ENCODE results near the gene DNASE1. TPM values are rescaled to one million over a fixed set of nuclear protein-coding genes. Genes with fewer than 3 reads are reported as not detected.

Gene DNASE1
- total RNA-seq, 1 donor from 2014 or later: 16.2 TPM

DNA sequence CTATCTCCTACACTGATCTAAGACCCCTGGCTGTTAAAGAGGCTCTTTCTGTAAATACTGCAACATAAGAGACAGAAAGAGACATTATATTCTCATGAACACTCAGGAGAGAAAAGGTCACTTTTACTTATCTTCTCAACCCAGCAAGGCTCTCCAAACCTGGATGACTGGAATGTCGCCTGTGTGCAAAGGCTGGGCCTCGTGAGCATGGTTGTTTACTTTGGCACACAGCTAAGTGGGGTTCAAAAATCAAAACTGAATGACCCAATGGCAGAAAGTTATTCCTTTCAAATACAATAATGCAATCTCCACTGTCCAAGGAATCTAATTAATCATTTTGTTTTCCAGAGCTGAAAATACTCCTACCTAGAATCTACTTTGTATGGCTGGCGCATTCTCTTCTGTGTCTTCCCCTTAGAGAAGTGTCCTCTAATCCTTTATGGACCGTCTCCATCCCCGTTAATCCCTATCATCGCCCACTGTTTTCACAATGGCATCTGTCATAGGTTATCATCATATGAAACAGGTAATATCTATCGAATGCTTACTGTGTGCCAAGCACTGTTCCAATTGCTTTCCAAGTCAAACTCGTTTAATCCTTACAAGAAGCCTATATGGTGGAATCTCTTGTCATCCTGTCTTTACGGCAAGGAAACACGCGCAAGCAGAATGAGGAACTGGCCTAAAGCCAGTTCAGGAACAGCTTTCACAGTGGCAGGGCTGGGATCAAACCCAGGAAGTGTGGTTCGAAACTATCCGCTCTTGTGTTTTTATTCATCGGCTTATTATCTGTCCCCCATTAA, 44.4 kb upstream of the DNASE1 start:
- H3K4me3 ChIP-seq (ENCODE audit: insufficient read depth, low read depth, low read length): peak overlapping the region; percentile 95
- no peak for DNase-seq (ENCODE audit: low read depth)
- TF ChIP-seq, protein P1, sequence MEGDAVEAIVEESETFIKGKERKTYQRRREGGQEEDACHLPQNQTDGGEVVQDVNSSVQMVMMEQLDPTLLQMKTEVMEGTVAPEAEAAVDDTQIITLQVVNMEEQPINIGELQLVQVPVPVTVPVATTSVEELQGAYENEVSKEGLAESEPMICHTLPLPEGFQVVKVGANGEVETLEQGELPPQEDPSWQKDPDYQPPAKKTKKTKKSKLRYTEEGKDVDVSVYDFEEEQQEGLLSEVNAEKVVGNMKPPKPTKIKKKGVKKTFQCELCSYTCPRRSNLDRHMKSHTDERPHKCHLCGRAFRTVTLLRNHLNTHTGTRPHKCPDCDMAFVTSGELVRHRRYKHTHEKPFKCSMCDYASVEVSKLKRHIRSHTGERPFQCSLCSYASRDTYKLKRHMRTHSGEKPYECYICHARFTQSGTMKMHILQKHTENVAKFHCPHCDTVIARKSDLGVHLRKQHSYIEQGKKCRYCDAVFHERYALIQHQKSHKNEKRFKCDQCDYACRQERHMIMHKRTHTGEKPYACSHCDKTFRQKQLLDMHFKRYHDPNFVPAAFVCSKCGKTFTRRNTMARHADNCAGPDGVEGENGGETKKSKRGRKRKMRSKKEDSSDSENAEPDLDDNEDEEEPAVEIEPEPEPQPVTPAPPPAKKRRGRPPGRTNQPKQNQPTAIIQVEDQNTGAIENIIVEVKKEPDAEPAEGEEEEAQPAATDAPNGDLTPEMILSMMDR (IDR thresholded peaks at IDR 0.05; ENCODE audit: insufficient read depth, low read depth, low read length): no peak
- TF ChIP-seq EZH2 (IDR thresholded peaks at IDR 0.05; ENCODE audit: insufficient read depth, low read length): no peak
- H3K27me3 Mint-ChIP-seq (ENCODE audit: low read depth, unreplicated experiment): no peaks in the 10 kb centered on the region
- FAIRE-seq: no peak
- H3K27me3 ChIP-seq (ENCODE audit: insufficient read depth, low read length): no peaks in the 10 kb centered on the region
- H3K4me1 ChIP-seq (ENCODE audit: insufficient read depth, low read length): peaks cover 8% of the 10 kb centered on the region
- H3K27ac Mint-ChIP-seq (ENCODE audit: unreplicated experiment): no peak overlapping the region
- H3K4me2 ChIP-seq (ENCODE audit: low read length): peak overlapping the region; percentile 88
- peak overlapping the region; percentile 89 for H3K4me3 Mint-ChIP-seq (ENCODE audit: unreplicated experiment)
- H3K79me2 ChIP-seq (ENCODE audit: insufficient read depth, low read length): peaks cover 36% of the 10 kb centered on the region
- no peak overlapping the region for H2AFZ ChIP-seq (ENCODE audit: low read depth, low read length)
- no peaks in the 10 kb centered on the region for H3K9me3 Mint-ChIP-seq (ENCODE audit: unreplicated experiment)
- peak overlapping the region; percentile 95 for H3K9ac ChIP-seq (ENCODE audit: low read length)
- peaks cover 7% of the 10 kb centered on the region for H3K36me3 Mint-ChIP-seq (ENCODE audit: low read depth, unreplicated experiment)
- no peaks in the 10 kb centered on the region for H3K9me3 ChIP-seq (ENCODE audit: insufficient read depth, low read depth, low read length)
- no peak overlapping the region for H3K27ac ChIP-seq (ENCODE audit: low read depth, low read length)
- H3K4me1 Mint-ChIP-seq (ENCODE audit: low read depth, unreplicated experiment): peaks cover 19% of the 10 kb centered on the region
- H4K20me1 ChIP-seq (ENCODE audit: insufficient read depth, low read length): peaks cover 1% of the 10 kb centered on the region
- no peaks in the 10 kb centered on the region for H3K36me3 ChIP-seq (ENCODE audit: insufficient read depth, low read length)

DNA sequence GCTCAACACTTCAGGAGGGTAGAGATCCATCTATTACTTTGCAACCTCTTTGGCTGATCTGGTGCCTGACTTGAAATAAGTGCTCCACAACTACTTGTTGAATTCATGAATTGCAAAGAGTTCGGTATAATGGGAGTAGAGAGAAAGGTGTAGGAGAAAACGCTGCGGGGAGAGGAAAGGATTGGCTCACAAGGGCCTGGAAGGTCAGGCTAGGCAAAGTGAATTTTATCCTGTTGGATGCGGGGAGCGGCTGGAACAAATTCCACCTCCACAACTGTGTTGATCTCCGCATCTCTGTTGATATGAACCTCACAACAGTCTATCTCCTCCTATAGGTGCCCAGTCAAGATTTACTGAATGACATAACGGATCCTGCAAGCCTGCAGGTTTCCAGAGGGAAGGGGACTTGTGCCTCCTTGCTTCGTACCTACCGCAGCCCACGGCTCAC, 43.8 kb upstream of the DNASE1 start:
- Mint-ChIP-seq H3K9me3 (ENCODE audit: unreplicated experiment) (no peaks in the 10 kb centered on the region), H3K36me3 (ENCODE audit: low read depth, unreplicated experiment) (peaks cover 7% of the 10 kb centered on the region), H3K4me1 (ENCODE audit: low read depth, unreplicated experiment) (peaks cover 19% of the 10 kb centered on the region), H3K27ac (ENCODE audit: unreplicated experiment) (no peak overlapping the region), H3K27me3 (ENCODE audit: low read depth, unreplicated experiment) (no peaks in the 10 kb centered on the region), H3K4me3 (ENCODE audit: unreplicated experiment) (peak overlapping the region; percentile 89)
- Histone ChIP-seq H3K4me3 (ENCODE audit: insufficient read depth, low read depth, low read length) (peak overlapping the region; percentile 95), H3K9ac (ENCODE audit: low read length) (peak overlapping the region; percentile 95), H4K20me1 (ENCODE audit: insufficient read depth, low read length) (peaks cover 8% of the 10 kb centered on the region), H3K27me3 (ENCODE audit: insufficient read depth, low read length) (no peaks in the 10 kb centered on the region), H3K79me2 (ENCODE audit: insufficient read depth, low read length) (peaks cover 42% of the 10 kb centered on the region), H3K4me2 (ENCODE audit: low read length) (peak overlapping the region; percentile 88), H3K27ac (ENCODE audit: low read depth, low read length) (peak overlapping the region; percentile 55), H3K36me3 (ENCODE audit: insufficient read depth, low read length) (no peaks in the 10 kb centered on the region), H2AFZ (ENCODE audit: low read depth, low read length) (peak overlapping the region; percentile 73), H3K9me3 (ENCODE audit: insufficient read depth, low read depth, low read length) (no peaks in the 10 kb centered on the region), H3K4me1 (ENCODE audit: insufficient read depth, low read length) (peaks cover 8% of the 10 kb centered on the region)
- TF ChIP-seq, protein P1 (IDR thresholded peaks at IDR 0.05; ENCODE audit: insufficient read depth, low read depth, low read length): no peak
- no peak for TF ChIP-seq EZH2 (IDR thresholded peaks at IDR 0.05; ENCODE audit: insufficient read depth, low read length)
- FAIRE-seq (no peak), DNase-seq (ENCODE audit: low read depth) (no peak)
